GM06990 (cell line): Measurements from ENCODE around the gene ITPKC.
"Not testable (repeated sequence)": the region's sequence is repeated elsewhere in the genome, so short reads cannot be mapped to it uniquely, and the experiment has no call there.

Source experiments
- DNase-seq: peaks from one replicate; pipeline ENCODE4 v3.0.0-alpha.2; 2011; ENCODE audit not compliant: insufficient read length; ENCODE audit errors: extremely low read depth
- H3K27me3 ChIP-seq: replicated peaks from 2 replicates; pipeline ENCODE4 v1.6.0; 2011; ENCODE audit warnings: low read length; ENCODE audit not compliant: control insufficient read depth, insufficient read depth
- H3K36me3 ChIP-seq: 2 replicates; pipeline ENCODE4 v1.5.1; 2011; ENCODE audit warnings: low read length; ENCODE audit not compliant: control insufficient read depth, insufficient read depth
- H3K4me3 ChIP-seq: replicated peaks from 2 replicates; pipeline ENCODE4 v1.5.1; 2011; ENCODE audit warnings: low read depth, mild to moderate bottlenecking, control low read depth, low read length
- TF ChIP-seq, protein P1 (sequence below): IDR thresholded peaks from 2 replicates; pipeline ENCODE4 v1.5.1; 2011; ENCODE audit warnings: low read length, control low read depth, mild to moderate bottlenecking, inconsistent platforms; ENCODE audit not compliant: insufficient read depth, poor library complexity, severe bottlenecking

Gene ITPKC

DNA sequence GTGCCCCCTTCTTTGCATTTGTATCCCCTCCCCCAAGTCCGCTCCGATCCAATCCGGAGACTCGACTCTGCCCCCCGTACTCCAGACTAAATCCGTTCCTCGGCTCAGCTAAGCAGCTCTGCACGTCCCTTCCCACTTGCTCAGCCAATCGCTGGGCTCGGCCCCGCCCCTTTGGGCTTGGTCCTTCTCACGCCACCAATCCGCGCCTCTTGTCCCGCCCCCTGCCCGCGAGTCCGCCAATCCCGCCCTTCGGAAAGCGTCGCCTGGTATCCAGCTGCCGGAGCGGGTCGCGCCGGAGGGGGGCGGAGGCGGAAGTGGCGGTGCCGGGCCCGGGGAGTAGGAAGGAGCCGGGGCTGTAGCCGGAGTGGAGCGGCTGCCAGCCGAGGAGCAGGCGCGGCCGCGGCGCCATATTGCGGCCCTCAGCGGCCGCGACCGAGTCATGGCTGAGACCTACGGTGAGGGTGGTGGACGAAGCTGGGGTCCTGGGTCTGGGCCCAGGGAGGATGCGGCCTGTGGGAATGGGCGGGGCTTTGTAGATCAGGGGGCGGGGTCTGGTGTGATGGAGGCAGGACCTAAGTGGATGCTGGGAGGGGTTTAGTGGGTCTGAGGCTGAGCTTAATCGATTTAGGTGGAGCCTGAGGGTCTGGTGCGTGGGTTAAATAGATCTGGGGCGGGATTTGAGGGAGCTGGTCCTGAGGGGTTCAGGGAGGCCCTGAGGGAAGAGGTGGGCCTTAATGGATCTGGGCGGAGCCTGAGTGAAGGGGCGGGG is 61.2 kb downstream of the ITPKC start, which contains the start of gene RAB4B:
Gene RAB4B (plus strand): TSS at position 311 of the 769 bp plus-strand sequence. CDS start 129 bp downstream, at position 440.
- TF ChIP-seq, protein P1, sequence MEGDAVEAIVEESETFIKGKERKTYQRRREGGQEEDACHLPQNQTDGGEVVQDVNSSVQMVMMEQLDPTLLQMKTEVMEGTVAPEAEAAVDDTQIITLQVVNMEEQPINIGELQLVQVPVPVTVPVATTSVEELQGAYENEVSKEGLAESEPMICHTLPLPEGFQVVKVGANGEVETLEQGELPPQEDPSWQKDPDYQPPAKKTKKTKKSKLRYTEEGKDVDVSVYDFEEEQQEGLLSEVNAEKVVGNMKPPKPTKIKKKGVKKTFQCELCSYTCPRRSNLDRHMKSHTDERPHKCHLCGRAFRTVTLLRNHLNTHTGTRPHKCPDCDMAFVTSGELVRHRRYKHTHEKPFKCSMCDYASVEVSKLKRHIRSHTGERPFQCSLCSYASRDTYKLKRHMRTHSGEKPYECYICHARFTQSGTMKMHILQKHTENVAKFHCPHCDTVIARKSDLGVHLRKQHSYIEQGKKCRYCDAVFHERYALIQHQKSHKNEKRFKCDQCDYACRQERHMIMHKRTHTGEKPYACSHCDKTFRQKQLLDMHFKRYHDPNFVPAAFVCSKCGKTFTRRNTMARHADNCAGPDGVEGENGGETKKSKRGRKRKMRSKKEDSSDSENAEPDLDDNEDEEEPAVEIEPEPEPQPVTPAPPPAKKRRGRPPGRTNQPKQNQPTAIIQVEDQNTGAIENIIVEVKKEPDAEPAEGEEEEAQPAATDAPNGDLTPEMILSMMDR = no peak
- Histone ChIP-seq H3K27me3 (no peaks in the 10 kb centered on the region), H3K4me3 (peak within 1 kb of the TSS; percentile 80), H3K36me3 (peaks cover 3% of the 10 kb centered on the region)
- DNase-seq = peak; percentile 100

DNA sequence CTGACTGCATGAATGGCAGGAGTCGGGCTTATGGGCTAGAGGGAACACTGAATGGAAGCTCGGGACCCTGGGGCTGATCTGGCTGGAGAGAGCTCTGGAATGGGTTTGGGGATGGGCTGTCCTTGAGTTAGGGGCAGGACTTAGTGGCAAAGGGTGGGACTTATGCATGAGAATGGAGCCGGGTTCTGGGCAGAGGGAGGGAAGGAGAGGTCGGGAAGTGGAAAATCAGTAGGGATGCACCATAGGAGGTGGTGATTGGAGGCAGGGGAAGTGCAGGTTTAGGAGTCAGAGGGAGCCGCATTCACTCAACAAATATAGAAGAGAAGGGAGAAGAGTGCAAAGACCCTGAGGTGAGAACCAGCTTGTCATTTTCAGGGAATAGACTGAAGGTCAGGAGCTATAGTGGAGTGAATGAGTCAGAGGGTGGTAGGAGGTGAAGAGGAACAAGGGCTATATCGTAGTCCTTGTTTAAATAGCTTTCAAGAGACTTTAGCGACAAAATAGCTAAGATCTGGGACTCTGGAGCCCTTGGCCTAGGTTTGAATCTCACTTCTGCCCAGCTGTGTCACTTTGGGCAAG is 61.9 kb downstream of the ITPKC start:
- Histone ChIP-seq H3K4me3 (peak overlapping the region; percentile 80), H3K36me3 (peaks cover 3% of the 10 kb centered on the region), H3K27me3 (no peaks in the 10 kb centered on the region)
- DNase-seq = no peak
- TF ChIP-seq, protein P1 = no peak

DNA sequence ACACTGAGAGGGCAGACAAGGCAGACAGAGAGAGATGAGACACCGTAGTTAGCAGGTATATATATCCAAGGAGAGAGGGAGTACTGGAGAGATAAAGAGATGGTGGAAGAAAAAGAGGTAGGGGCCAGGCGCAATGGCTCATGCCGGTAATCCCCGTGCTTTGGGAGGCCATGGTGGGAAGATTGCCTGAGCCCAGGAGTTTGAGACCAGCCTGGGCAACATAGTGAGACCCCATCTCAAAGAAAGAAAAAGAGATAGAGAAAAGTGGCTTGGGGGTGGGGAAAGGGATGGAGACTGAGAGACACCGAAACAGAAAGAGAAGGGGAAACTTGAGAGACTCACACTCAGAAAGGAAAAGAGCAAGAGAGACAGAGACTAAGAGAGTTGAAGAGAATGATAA is 63.7 kb downstream of the ITPKC start:
- TF ChIP-seq, protein P1 = no peak
- DNase-seq = no peak
- Histone ChIP-seq H3K27me3 (no peaks in the 10 kb centered on the region), H3K4me3 (no peak overlapping the region), H3K36me3 (peaks cover 4% of the 10 kb centered on the region)

DNA sequence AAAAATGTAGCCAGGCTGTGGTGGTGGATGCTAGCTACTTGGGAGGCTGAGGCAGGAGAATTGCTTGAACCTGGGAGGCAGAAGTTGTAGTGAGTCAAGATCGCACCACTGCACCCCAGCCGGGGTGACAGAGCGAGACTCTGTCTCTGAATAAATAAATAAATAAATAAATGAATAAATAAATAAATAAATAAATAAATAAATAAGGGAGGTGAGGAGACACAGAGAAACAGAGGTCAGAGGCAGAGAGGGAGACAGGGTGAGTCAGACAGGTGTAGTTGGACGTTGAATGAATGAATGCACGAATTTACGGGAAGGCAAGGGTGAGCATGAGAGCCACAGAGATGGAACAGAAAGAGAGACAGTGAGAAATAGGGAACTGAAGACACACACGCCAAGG is 64.2 kb downstream of the ITPKC start:
- no peaks in the 10 kb centered on the region for H3K27me3 ChIP-seq
- TF ChIP-seq, protein P1 = no peak
- peaks cover 5% of the 10 kb centered on the region for H3K36me3 ChIP-seq
- no peak for DNase-seq
- H3K4me3 ChIP-seq = no peak overlapping the region

DNA sequence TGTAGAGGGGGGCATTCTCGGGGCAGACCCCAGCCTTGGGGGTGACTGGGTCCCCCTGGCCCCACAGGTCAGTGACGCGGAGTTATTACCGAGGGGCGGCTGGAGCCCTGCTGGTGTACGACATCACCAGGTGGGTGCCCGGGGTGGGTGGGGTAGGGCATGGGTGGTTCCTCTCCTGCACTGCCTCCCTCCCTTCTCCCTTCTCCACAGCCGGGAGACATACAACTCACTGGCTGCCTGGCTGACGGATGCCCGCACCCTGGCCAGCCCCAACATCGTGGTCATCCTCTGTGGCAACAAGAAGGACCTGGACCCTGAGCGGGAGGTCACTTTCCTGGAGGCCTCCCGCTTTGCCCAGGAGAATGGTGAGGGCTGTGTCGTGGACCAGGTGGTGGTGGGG is 66.8 kb downstream of the ITPKC start:
- H3K4me3 ChIP-seq = no peak overlapping the region
- TF ChIP-seq, protein P1 = no peak
- H3K27me3 ChIP-seq = no peaks in the 10 kb centered on the region
- peaks cover 11% of the 10 kb centered on the region for H3K36me3 ChIP-seq
- no peak for DNase-seq

DNA sequence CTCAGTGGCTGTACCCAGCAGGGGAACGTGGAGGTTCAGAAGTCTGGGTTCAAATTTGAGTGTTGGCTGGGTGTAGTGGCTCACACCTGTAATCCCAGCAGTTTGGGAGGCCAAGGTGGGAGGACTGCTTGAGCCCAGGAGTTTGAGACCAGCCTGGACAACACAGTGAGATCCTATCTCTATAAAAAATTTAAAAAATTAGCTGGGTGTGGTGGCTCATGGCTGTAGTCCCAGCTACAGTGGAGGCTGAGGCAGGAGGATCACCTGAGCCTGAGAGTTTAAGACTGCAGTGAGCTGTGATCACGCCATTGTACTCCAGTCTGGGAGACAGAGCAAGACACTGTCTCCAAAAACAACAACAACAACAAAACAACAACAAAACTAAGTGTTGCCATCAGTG is 67.2 kb downstream of the ITPKC start:
- DNase-seq, H3K4me3 ChIP-seq, H3K27me3 ChIP-seq: not testable (repeated sequence)
- peaks cover 11% of the 10 kb centered on the region for H3K36me3 ChIP-seq
